CMK (cell line): ENCODE results near the gene C11orf21.

Experiments used
- DNase-seq: peaks from one replicate; pipeline ENCODE4 v3.0.0-alpha.2; 2010; ENCODE audit warnings: low read depth

The C11orf21 gene

DNA sequence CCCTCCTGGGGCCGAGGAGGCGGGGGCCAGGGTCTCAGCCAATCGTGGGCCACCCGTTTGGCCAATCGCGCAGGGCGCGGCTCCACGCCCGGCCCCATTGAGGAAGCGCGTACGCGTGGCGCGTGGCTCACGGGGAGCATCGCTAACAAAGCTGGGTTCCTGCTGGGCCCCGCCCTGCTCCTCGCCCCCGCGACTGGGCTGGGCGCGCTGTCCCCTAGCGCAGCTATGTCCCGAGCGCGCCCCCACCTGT lies 30.7 kb downstream of the C11orf21 start:
- no peak for DNase-seq

DNA sequence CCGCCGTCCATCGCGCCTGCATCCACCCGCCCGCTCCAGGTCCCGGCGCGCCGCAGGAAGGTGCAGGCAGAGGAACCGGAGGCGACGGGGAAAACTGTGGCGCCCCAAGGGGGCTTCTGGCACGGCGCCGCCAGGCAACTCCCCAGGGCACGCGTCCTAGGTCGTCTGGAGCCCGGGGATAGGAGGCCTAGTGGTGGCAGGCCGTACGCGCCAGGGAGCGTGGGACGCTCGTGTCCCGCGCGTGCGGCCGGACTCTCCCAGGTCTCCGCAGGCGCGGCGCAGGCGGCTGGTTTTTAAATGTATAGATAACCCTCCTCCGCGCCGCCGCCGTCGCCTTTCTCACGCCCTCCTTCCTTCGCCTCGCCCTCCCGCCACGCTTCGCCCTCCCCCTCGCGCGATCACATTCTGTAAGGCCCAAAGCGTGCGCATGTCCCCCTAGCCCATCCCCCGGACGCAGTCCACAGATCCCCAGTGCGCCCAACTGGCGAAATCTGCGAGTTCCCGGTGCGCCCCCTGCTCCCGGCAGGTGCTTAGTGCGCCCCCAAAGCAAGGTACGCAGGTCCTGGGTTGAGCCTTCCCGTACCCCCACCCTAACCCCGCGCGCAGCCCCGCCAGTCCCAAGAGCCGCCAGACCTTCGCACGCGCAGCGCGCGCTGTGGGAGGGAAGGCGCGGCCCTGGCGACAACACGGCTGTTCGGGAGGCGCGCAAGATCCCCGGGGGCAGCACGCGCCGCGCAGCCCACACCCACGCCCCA lies 31.2 kb downstream of the C11orf21 start, which contains the start of gene ASCL2:
Gene ASCL2, minus strand, starts transcription at position 267 of the 755 bp plus-strand sequence. Its CDS starts 256 bp downstream, at position 11.
- DNase-seq: no peak

DNA sequence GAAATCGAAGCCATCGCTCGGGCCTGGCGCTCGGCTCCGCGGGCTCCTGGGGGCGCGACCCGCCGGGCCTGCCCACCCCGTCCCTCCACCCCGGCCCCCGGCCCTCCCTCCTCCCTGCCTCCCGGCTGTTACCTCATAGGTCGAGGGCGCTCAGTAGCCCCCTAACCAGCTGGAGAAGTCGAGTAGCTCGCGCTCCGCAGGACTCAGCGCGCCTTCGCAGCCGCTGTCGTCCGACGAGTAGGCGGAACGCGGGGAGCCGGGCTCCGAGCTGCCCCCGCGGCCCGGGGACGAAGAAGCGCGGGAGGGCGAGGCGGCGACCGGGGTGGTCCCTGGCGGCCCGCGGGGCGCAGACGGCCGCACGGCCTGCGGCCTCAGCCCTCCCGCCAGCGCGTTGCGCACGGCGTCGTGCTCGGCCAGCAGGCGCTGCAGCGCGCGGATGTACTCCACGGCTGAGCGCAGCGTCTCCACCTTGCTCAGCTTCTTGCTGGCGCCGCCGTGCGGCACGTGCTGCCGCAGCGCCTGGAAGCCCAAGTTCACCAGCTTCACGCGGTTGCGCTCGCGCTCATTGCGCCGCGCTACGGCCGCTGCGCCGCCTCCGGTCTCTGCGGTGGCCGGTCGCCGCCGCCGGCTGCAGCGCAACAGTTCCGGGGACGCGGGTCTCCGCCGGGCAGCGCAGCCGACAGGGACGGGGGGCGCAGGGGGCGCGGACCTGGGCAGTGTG lies 32.0 kb downstream of the C11orf21 start:
- no peak for DNase-seq

DNA sequence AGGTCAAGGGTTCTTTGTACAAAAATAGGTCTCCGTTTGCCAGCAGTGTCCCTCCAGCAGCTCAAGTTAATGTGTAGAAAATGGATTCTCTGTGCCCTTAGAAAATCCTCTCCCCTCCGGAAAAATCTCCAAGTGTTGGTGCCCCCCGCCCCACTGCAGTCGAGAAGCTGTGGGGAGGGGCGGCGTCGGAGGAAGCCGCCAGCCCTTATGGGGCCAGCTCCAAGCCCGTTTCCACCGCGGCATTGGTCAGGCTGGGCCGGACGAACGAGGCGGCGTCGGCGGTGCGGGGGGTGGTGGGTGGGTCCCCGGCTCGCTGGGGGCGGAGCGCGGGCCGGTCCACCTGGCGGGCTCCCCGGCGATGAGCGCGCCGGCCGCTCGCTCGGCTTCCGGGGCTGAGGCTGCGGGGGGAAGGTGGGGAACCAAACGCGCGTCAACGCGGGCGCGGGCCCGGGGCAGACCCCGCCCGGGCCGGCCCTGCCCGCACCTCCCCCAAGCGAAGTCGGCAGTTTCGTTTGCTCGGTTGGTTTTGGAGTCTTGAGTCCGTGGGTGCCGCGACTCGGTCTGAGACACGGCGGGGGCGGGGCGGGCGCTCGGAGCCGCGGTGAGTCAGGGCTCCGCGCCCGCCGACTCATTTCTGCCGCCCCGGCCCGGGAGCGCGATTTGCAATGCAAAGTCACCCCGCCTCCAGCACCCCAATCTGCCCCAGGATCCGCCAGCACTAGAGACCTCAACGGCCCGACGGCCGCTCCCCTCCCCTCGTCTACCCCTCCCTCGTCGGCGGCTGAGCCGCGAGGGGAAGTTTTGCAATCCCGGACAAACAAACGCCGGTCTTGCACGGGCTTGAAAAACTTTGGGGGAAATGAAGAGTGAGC lies 32.8 kb downstream of the C11orf21 start:
- no peak for DNase-seq

DNA sequence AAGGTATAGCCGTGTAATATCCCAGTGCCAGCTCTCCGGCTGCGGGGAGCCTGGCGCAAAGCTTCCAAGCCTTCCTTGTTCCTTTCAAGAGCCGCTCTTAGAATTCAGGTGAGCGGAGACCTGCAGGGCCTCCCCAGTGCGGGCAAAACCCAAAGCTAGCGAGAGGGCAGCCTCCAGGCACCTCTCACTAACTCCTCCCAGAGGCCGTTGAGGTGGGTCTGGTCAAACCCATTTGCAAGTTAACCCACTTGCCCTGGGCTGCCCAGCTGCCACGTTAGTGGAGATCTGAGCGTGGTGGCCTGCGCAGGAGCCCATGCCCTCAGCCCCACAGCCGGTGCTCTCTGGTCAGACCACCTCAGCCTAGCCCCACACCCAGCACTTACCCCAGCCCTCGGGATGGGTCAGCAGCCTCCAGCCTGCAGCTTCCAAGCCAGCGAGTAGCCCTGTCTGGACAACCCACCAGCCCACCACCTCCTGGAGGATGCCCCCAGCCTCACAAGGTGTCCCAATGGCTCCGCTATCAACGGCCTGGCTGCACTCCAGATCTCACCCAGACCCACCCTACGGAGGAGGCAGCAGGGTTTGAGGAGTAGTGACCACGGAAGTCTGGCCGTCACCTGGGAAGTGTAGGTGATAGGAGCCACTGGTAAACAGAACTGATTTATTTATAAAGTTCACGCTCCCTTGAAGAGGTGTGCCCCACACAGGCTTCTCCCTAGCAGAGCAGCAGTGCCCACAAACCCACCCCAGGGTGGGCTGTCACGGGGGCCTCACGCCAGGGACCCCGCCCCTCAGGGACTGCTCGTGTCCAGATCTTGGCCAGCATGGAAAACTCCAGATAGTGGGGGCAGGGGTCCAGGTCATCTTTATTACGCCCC lies 33.6 kb downstream of the C11orf21 start:
- DNase-seq: no peak

DNA sequence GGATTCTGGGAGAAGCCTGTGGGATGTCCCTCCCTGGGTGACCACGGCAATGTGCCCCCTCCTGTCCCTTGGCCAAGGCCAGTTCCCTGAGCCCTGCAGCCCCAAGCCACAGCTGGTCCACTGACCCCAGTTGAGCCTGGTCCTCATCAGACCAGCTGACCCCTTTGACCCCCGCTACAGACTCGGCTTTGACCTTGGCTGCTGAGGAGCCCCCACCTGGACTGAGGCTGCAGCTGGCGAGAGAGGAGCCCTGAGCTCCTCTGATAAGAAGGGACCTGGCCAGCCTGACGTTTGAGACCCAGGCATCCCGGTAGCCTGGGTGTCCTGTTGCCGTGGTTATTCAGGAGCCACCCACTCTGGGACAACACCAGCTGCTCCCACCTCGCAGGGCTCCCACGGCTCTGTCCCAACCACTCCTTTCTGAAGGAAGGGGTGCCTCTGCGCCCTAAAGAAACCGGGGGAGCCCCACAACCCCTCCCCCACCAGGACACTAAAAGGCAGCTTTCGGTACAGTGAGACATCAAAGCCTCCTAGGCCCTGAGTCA lies 34.3 kb downstream of the C11orf21 start:
- DNase-seq: no peak

DNA sequence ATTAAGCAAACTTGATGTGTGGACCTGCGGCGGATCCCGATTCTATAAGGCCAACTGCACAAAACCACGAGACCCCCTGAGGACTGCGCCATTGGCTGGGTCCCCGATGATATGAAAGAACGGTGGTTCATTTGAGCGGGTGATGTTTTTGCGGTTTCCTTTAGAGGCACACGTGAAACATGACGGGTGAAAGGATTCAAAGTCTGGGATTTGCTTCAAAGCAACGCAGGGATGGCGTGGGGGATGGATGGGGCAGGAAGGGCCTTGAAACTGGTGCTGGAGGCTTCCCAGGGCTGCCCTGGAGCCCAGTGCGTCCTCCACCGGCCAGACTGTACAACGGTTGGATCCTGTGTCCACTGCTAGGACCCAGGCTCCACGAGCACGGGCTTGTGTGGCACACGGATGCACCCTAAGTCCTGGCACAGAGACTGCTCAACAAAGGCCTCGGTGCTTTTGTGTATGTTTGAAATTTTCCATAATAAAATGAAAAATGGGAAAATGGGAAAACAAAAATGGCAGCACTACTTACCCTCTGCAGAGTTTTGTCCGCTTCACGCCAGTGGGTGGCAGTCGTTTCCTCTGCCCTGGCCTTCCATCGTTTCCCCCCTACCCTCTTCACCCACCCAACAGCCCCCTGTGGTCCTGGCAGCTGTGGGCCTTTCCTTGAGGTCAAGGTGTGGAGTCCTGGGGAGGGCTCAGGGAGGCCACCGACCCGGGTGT lies 35.0 kb downstream of the C11orf21 start:
- no peak for DNase-seq

DNA sequence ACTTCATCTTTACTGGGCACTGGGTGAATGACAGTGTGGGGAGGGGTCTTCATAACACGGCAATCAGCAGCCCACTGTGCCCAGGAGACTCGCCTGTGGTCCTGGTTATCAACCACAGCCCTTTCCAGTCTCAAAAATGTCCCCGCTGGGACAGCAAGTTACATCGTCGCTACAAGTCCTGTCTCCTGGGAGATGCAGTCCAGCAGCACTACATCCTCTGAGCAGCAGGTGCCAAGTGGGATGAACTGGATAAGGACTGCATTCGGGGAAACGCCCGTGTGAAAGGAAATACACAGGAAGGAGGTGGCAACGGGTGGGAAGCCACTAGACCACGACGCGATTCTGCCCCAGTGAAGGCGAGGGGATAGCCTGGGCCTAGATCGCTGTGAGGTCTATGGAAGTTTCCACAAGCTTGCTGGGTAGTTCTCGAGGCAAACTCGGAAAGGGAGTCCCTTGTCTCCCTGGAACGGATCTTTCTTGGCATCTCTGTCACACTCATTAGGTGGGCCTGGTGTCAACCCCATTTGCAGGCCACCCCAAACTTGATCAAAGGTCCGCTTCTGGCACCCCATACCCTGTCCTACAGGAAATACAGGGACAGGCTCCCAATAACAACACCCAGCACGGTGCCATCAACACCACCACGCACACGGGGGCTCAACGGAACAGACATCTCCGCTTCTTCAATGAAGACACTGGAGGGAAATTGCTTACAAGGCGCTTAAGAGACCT lies 35.7 kb downstream of the C11orf21 start:
- DNase-seq: no peak

DNA sequence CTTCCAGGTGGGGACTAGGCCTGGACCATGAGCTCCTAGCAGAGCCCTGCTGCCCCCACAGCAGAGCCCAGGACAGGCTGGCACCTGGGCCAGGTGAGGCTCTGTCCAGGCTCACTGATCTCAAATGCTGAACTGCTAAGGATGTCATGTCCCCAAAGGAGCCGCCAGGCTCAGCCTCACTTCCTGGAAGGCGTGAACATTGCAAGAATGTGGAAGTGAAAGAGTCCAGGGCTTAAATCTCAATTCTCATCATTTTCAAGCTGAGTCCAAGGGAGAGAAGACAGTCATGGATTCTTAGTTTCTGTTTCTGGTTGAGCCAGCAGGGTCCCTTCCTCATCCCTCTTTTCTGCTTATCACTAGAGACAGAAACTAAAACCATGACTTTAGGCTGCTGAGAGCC lies 36.3 kb downstream of the C11orf21 start:
- no peak for DNase-seq

DNA sequence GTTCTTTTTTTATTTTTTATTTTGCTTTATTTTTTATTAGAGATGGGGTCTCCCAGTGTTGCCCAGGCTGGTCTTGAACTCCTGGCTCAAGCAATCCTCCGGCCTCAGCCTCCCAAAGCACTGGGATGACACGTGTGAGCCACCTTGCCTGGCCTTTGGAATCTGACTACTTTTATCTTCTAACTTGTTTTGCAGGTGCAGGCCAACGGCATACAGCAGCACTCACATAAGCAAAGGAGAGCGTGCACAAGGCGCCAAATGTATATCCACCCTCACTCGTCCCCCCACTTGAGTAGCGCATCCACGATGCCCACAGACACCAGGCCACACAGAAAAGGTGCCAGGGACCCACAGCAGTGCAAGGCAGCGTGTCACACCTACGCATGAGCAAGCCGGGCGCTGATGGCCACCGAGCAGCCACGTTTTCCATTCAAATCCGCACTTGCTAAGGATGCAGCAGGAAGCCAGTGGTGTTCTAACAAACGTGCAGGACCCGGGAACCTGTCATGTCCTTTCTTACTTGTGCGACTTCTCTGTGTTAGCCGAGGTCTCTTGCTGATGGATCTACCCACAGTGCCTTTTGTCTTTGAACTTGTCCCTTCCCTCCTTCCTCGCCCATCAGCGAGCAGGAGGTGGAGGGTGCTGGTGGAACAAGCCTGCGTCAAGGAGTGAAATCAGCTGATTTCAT lies 37.2 kb downstream of the C11orf21 start:
- DNase-seq: no peak

DNA sequence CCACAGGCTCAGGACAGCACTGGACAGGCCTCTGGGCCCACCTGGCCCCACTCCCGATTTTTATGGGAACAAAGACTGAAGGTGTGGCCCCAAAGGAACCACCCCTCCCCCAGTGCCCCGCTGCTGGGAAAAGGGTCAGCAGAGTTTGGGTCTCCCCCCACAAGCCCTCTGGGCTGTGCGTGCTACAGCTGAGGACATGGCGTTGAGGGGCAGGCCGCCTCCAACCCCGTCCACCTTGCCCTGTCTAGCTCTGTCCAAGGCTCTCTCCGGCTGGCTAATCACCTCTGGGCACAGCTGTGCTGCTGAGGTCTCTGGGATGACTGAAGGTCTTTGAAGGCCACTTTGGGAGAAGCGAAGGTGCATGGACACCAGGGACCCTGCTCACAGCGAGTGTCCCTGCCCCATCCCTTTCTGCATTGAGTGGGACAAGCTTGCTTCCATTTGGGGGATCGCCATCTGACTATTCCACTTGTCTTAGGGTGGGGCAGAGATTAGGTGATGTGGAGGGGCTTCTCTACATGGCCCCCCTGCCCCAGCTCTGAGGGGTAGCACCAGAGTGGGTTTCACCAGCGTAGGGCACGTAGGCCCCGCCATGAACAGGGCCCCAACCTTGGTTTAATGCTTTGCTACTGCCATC lies 37.9 kb downstream of the C11orf21 start:
- DNase-seq: no peak

DNA sequence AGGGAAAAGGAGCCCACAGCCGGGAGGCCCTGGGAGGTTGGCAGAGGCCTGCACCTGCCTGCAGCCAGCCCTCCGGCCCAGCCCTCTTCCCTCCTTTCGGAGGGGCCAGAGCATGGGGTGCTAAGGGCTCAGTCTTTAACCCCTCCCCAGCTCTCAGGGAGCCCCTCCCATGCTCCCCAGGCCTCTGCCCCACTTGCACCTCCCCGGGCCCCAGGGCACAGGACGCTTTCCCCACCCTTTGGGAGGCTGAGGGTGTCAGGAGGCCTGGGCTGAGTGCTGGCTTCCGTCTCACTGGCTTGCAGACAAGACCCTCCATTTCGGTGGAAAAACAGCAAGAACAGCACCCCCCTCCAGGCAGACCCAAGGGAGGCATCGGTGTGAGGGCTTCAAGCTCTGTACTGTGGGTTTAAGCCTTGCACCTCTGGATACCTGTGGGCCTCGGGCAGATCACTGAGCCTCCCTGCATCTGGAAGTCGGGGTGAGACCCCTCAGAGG lies 38.6 kb downstream of the C11orf21 start:
- no peak for DNase-seq

DNA sequence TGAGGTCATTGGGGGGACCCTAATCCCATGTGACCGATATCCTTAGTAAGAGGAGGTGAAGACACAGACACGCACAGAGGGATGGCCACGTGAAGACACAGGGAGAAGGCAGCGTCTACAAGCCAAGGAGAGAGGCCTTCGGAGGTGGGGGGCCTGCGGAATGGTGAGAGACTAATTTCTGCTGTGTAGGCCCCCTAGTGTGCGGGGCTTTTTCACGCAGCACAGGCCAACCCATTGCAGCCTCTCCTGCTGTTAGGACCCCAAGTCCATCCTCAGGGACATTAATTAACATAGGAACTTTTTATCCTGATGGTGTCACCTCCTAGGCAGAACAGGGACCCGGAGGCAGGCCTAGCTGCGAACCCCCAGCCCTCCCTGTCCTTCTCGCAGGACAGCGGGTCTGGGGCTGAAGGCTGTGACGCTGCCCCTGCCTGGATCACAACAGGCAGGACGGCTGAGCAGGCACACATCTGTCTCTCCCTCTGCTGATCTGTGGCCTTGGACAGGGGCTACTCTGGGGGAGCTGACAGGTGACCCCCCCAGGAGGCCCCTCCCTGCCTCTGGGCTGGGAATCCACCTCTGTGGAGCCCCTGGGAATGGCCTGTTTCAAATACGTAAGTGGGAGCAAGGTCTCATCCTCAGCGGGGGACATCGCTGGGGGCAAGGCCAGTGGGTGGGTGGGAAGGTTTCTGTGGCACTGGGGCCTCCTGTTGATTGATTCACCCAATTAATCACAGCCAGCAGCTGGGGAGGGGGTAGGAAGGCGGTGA lies 39.2 kb downstream of the C11orf21 start:
- DNase-seq: no peak

DNA sequence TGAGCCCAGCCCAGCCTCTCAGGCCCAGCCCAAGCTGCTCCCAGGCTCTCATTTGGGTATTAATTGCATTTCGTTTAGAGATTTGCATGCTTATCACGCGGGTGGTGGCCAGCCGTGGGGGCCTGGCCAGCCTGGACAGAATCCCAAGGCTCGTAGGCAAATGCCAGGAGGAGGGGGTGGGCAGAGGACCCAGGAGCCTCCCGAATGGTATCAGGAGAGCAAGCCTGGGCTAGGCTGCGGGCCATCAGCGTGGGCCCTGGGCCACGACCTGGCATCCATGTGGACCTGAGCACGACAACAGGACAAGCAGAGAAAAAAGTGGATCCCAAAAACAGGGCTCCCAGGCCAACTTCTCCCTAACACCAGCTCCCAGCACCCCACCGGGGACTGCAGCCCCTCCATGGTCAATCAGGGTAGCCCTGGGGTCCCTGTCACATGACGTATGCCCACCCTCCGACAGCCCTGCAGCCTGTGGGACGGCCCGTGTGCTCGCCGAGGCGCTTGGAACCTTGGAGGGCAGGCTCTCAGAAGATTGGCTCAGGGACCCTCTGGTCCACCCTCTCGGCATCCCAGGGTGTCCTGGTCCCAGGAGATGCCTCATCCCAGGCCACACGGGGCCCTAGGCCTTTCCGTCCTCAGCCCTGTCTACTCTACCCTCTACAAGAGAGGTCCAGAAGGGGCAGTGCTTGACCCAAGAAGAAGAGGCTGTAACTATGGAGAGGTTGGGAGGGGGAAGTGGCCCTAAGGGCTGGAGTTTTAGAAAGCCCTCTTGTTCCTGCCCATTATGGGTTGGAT lies 40.1 kb downstream of the C11orf21 start:
- DNase-seq: no peak

DNA sequence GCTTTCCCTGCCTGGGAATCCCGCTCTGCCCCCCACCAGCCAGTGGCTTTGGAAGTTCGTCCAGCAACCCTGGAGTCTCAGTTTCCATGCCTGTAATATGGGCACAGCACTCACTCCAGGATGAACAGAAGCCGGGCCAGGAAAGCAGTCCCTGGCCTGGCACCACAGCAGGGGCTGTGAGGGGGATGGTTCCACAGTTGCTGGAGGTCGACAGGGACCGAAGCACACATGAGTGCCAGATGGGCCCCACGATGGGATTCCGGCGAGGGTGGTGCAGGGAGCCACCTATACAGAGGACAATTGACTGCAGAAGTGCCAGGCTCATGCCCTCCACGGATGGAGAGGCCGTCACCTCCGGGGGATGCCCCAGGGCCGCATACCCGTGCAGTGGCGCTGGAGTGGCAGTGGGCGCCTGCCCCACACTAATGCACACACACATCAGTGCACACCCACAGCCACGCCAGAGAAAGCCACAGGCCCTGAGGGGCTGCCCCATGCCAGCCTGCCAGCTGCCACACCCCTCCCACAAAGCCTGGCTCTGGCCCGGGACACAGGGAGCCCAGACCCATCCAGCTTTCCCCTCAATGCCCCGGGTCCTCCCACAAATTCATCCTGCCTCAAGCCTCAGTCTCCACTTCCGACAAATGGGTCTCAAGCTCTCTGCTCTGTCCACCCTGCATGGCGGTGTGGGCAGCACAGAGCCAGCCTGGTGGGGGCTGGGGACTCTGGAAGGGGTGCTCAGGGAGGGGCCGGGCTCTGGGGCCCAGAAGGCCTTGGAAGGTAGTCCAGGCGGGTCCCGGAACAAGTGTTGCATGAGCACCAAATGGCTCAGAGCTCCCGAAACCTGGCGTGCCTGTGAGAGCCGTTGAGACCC lies 41.0 kb downstream of the C11orf21 start:
- DNase-seq: no peak

DNA sequence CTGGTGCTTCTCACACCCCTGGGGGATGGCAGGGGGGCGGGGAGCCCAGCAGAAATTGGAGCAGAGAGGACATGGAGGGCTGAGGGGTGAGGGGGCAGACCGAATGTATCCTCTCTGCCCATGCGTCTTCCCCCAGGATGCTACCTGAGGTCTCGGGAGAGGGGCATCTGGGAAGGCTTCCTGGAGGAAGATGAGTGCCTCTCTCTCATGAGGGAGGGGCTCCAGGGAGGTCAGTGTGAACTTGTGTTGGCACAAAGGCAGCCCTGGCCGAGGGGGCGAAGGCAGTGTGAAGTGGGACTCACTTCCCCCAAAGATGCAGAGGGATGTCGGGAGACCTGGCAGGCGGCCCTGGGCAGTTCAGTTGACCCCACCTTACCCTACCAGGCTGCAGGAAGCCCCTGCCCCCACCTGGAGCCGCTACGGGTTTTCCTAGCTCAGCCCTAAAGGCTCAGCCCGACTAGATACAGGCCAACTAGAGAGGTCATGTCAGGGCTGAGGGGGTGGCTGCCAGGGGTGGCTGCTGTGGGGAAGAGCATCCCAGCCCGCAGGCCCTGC lies 41.7 kb downstream of the C11orf21 start:
- no peak for DNase-seq
